HG03064 (cell line): ENCODE data around the gene URB1.

ENCODE experiments used
- ATAC-seq: cut with Tn5 transposase; IDR thresholded peaks from one replicate; pipeline ENCODE4 v1.9.1; 2021; ENCODE audit warnings: low read depth; ENCODE audit not compliant: unreplicated experiment

Gene URB1

DNA sequence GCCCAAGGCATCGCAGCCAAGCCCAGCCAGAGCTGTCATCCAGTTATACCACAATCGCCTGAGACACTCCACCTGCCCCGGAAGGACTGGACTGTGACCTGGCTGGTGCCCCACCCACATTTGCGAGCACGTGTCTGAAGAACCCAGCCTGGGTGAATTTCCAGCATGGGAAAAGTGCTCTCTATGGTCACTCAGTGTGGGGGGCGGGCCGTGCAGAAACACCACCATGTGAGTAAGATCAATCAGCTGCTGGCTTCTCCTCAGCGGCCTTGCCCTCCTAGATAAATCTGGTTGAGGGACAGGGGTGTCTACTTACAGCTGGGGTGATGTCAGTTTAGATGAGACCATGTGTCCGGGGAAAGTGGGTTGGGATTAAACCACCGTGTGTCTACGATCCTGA, 44.8 kb downstream of the URB1 start:
- ATAC-seq, result no peak

DNA sequence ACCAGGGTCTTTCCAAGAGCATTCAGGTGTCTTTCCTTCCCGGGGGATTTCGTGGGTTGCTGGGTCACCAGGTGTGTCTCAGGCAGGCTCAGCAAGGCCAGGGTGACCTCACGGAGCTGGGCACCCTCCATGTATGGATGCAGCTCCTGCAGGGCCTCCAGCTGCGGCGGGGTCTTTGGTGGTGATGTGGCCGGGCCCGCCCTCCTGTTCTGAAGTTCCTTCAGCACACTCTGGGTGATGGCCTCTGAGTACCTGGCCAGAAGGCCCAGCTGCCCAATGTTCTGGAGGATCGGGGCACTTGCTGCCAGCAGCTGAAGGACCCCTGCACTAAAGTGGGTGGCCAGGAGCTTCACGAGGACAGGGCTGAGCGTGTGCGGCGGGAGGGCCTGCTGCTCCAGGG, 45.5 kb downstream of the URB1 start:
- no peak for ATAC-seq

DNA sequence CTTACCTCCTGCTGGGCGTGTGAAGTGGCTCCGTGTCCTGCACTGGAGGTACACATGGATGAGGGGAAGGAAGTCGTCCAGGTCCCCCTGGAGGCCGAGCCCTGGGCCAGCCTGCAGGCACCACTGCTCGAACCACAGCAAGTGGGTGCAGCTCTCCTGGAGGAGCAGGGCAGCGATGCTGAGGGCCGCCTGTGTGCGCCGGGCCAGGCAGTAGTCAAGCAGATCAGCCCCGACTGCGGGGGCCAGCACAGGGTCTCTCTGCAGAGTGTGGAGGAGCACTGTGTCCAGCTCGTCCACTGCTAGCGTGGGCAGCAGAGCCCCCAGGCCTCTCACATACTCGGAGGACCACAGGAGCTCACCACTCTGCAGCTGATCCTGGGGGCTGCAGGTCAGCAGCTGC, 45.9 kb downstream of the URB1 start:
- ATAC-seq, result no peak

DNA sequence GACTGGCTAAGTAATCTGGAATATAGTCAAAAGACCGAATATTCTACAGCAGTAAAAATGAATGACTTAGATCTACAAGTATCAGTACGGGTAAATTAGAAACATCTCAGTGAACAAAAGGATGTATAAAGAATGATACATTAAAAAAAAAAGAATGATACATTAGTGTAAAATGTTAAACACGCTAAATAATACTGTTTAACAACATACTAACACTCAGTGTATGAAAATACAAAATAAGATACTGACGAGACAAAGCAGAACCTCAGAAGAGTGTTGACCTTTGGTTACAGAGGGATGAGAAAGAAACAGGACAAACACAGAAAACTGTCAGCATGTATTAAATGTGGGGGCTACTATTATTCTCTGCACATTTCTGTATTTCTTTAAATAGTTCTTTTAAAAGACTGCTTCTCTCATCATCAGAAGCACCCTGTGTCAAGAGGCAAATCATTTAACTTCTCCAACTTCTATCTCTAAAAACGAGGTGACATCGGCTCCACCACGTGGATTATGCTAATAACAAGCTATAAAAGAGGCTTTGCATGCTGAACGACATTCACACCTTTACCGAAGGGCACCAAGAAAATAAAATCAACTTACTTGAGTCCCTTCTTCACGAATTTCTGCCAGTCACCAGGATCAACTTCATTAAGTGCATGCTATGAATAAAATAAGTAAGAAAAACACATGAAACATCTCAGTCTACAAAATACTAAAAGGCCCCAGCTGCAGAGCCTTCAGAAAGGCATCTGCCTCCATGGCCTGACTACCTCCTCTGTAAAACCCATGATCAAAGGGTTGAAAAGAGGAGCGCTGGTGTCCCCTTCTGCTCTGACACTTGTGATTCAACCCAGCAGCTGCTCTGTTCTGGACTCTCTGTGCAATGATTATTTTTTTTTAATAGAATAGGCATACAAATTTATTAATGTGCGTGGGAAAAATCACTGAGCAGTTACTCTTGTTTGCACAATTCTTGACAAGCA, 51.7 kb downstream of the URB1 start:
- ATAC-seq, result no peak

DNA sequence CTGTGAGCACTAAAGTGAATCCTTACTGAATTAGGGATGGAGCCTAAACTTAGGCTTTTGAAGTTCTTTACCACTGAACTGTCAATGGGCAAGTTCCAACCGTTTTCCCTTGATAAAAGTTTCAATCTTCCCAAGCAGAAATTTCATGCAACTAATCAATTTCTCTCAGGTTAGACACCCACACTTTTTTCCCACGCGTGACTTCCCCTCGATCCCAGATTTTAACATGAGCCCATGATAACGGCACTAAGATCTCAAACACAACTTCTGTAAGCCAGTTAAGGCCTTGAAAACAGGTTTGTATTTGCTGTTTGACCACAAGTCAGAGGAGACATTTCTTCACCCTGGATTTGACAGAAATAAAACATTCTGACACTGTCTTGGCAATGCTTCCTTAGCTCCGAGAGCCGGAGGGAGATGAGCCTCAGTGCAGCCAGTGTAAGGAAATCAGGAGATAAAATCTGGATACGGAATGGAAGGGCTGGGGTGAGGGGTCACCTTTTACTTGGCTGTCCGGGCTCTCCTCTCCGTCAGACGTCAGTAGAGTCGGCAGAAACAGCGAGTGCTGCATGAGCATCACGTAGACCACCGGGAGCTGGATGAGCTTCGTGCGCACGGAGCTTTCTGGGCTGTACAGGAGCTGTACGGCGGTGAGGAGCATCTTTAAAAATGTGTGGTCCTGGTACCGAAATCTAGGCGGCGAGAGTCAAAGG, 54.4 kb downstream of the URB1 start:
- no peak for ATAC-seq

DNA sequence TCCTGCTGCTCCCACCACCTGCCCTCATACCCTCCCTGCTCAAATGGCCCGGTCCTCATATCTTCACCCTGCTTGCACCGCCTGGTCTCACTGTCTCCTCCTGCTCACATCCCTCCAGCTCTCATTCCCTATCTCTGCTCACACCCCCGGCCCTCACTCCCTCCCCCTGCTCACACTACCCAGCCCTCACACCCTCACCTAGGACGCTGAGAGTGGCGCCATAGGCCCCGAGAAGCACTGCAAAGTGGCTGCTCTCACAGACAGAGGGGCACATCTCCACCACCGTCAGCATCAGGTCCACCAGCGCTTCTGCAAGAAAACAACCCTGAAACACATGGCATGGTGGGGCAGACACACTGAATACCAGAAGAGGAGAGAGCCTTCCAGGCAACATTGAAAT, 55.6 kb downstream of the URB1 start:
- no peak for ATAC-seq

DNA sequence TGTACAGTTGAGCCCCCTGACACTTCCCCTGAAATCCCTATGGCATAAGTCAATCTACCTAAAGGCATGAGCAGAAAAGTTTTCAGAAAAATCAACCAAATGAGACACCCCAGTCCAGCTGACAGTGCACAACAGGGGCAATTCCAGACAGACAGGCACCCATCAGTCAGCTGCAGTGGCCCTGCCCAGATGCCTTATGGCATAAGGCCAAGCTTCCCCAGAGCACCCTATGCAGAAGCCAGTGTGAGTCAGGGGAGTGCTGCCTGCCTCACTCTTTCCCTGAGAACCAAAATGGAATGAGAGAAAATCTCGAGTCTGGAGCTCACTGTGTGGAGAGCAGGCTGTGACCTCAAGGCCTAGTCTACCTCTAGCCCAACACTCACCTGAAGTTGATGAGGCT, 56.1 kb downstream of the URB1 start:
- no peak for ATAC-seq

DNA sequence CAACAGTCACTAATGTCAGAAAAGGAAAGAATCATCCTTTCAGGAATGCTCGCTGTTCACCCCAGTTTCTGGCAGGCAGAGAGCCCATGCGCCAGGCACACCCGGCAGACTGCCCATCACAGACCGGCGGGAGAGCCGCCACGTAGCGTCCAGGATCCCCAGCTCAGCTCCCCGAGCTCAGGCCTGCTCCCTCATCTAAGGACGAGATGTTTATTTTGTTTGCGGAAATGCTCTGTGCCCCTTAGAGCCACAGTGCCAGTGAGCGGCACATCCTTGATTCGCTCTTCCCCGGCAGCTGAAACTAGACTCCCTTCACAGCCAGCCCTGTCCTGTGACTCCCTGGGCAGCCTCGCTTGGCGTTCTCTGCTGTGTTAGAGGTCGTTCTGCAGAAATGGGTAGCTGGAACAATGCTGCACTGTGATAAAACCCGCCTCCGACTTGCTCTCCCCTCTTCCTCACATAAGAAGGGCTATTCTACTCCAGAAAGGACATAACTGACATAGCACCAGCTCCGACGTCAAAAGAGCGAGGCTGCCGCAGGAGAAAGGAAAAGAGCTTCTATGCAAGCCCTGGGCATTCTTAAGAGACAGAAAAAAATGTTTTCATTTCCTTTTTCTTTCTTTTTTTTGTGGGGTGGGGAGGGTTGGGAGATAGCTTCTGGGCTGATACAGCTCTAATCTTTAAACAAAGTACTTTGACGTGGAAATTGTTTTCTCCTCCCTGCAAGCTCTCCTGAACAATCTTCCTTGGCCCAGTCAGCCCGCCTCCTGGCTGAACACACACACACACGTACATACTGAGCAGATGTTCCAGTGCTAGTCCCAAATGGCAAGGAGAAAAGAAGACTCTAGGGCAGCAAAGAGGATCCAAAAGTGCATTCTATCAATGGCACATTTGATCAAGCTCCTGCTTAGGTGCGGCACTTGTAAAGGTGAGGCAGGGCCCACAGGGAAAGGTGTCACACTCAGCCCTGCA, 56.9 kb downstream of the URB1 start:
- ATAC-seq, result no peak

DNA sequence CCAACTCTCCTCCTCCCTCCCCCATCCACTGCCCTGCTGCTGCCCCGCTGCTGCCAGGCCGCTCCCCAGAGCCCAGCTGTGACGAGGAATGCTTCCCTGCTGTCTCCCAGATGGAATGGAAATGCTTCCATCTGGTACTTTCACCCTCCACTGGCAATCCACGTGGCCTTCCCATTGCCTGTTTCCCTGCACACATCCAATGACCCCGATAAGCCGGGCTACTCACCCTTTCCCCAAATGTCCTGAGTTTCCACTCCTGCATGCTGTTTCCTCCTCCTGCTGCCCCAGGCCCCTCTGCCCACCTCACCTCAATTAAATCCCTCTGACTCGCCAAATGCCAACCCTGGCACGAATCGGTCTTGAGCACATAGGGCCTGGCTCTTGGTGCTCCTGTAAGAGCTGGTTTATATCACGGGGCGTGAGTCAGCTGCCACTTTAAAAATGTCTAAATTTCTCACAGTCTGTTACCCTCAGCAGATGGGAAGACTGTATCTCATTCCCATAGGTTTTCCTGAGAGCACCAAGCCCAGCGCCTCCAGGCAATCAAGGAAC, 57.8 kb downstream of the URB1 start:
- ATAC-seq, result no peak

DNA sequence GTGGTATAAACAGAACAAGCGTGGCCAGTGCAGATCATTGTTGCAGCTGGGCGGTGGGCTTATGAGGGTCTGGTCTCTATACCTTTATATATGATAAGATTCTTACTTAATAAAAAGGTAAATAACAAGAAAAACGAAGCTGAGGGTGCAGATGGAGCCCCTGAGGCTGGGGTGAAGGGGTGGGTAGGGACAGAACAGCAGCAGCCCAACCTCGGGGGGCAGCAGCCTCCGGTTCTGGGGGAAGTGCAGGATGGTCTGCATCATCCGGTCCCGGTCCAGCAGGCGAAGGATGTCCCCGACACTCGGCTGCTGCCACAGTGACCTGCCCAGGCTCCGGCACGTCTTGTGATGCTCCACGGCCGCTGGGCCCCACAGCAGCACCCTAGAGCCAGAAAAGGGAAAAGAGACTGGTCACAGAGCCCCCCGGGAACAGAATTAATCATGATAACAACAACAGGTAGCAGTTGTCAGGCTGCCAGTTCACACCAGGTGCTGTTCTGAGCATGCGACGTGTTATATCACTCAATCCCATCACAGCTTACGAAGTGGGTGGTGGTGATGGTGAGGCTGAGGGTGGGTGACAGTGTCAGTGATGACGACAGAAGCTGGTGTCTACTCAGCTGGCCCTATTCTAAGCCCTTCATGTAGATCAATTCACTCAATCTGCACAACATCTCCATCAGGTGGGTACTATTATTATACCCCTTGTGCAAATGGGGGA, 58.7 kb downstream of the URB1 start:
- ATAC-seq, result no peak

DNA sequence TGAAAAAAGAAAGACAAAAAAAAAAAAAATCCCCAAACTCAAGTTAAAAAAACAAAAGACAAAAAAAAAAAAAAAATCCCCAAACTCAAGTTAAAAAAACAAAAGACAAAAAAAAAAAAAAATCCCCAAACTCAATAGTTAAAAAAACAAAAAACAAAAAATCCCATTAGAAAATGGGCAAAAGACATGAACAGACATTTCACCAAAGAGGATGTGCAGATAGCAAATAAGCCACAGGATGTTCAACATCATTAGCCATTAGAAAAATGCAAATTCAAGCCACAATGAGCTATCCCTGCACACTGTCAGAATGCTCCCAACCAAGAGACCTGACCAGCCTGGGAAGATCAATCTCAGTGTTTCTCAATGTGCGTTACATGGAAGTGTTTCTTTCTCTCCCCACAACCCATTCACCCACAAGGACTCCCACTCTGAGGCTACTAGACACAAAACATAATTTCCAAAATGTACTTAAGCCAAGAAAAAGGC, 60.3 kb downstream of the URB1 start:
- ATAC-seq, result no peak

DNA sequence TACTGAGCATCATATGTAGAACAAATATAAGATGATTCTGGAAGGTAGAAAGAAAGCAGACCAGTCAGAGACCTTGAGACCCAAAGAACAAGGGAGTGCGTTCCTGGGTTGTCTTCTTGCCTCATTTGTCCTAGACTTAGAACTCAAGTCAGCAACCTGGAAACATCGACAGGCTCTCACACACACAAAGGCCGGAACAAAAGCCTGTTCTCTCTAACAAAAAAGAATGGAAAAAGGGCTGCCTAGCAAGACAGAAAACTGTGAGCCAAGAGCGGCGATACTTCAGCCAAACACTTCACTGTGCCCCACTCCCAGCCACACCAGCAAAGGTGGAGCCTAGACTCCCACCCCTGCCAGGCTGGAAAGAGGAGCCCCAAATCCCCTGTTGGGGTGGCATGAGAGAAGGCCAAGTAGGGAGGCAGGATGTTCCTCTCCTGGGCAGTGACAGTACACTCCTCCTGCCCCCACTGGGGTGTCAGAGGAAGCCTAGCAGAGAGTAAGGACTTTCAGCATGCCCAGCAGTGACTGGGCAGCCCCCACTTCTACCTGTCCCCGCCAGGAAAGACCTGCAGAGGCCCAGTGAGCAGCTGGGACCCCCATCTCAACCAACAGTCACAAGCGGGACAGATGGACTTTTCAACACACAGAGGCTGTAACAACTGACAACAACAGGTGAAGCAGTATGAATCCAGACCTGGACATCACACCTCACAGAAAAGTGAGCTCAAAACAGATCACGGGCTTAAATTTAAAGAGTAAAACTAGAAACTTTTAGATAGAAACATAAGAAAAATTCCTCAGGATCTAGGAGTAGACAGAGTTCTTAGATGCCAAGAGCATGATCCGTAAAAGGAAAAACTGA, 61.1 kb downstream of the URB1 start:
- ATAC-seq, result no peak

DNA sequence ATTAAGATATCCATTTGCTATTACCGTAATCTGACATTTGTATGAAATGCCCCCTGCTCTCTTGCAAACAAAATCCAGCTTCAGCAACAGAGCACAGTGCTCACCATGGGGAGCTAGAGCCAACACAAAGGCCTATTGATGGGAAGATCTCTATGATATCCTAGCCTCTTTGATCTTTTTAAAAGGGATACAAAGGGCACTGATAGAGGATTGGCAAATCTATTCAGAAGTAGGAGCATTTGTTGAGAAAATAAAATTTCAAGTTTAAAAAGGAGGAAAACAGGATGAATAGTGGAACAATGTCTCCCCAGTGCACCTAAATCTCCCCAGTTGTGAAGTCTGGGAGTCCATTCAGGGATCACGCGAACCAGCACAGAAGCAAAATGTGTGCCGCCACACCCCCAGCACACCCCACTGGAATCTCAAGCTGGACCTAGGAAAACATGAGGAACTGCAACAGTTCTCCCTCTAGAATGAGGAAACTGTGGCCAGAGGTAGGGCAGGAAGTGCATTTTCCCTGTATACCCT, 62.0 kb downstream of the URB1 start:
- ATAC-seq, result no peak

DNA sequence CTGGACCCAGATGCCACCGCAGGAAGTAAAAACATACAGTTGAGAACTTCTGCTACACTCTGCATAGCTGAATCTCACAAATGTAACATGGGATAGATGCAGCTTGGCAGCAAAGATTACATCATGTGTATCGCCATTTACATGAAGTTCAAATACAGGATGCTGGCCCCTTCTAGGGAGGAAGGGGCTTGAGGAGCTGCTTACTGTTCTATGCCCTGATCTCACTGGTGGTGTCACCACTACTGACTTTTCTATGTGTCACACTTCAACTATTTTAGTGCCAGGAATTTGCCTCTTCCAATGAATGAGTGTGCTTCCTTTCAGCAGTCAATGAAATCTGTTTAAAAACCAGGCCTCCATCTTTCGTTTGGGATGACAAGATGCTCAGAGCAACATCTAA, 63.0 kb downstream of the URB1 start:
- ATAC-seq, result no peak

DNA sequence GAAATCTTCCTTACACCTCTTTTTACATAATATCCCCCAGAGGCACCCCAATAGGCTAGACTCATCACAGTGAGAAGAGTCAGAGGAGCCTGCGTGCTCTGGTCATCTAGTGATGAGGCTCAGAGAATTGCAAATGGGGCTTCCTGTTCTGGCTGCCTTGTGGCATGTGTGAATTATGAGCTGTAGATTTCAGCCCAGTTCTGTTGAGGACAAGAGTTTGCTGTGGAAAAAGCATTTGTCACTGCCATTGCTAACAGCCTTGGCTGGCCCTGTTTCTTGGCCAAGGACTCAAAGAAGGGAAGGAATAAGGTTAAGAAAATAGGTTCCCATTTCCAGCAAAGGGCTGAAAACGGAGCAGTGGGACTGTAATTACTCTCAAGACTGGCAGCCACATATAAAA, 63.5 kb downstream of the URB1 start:
- no peak for ATAC-seq

DNA sequence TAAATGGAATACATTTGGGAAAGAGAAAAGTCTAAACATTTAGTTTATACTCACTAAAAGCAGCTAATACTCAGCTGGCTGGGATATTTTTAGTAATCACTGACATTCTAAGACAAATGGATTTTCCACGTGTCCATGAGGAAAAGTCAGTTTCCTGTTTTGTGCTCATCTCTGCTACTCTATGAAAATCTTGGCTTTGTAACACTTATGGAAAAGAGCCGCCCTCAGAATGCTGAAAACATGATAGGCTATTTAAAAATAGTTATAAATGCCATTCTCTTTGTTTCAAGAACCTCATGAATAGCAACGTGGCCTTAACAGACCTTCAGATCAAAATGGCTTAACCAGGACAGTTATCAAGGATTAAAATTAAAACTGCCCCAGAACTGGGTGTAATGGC, 64.2 kb downstream of the URB1 start:
- no peak for ATAC-seq

DNA sequence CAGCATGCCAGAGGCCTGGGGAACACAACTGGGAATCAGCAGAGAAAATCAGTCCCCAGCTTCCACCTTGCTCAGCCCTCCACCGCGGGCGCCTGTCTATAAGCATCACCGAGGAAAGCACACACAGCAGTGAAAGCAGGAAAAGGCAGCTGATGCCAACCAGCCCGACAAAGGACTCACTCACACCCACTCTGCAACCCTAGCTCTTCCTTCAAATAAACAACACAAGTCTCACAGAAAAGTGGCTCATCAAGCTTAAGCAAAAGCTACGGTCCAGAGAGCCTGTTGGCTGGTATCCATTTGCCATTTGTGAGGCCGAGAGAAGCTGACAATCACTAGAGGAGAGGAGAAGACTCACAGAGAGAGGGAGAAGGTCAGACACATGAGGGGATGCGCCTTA, 67.1 kb downstream of the URB1 start:
- no peak for ATAC-seq

DNA sequence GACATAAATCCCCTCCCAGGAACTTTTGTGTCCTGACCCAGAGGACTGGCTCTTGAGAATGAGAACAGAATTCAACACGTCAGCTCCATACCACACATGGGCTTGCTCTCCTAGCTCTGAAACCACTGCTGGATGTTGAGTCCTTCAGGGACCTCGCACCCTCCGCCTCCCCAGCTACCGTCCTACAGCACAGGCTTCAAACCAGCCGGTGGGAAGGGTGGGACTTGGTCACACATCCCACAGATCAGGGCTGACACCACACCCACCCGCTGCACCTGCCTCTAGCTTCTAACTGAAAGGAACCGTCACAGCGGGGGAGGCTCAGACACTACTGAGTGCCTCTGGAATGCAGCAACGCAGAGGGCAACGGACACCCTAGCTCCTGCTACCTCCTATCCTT, 70.1 kb downstream of the URB1 start:
- no peak for ATAC-seq
